Measurements from ENCODE around the gene IL26.
A peak's percentile ranks its signal among the peaks of the same experiment; 100 is the strongest.

IL26 gene

GRCh38 chr12:68190301-68190700 lies 35.3 kb downstream of the IL26 start:
- Histone ChIP-seq H3K36me3 (no peaks in the 10 kb centered on the region), H3K9ac (no peak overlapping the region), H3K27me3 (peaks cover 0 to 58% (median 0%) of the 10 kb centered on the region in 11 experiments; a peak in 6 of 22 replicates), H3K4me2 (peak overlapping the region in 1 of 11 experiments; percentile 35; a peak in 2 of 22 replicates), H3K4me1 (peaks cover 0 to 11% (median 0%) of the 10 kb centered on the region in 10 experiments; a peak in 3 of 20 replicates), H3K4me3 (no peak overlapping the region), H4K20me1 (no peaks in the 10 kb centered on the region), H3K27ac (no peak overlapping the region), H3K9me3 (replicated peaks in 1 of 11) (peaks cover 0 to 7% (median 0%) of the 10 kb centered on the region in 11 experiments; a peak in 1 of 22 replicates)
- TF ChIP-seq Cebpa-rat (IDR thresholded peaks at IDR 0.05) = no peak

- Histone ChIP-seq H3K9me3 (replicated peaks in 1 of 11) (peaks cover 0 to 5% (median 0%) of the 10 kb centered on the region in 11 experiments; a peak in 1 of 22 replicates), H4K20me1 (no peaks in the 10 kb centered on the region), H3K4me2 (peak overlapping the region in 2 of 11 experiments; percentile 35 to 68; a peak in 4 of 22 replicates), H3K4me1 (peaks cover 0 to 12% (median 0%) of the 10 kb centered on the region in 10 experiments; a peak in 3 of 20 replicates), H3K27ac (no peak overlapping the region), H3K36me3 (no peaks in the 10 kb centered on the region), H3K27me3 (peaks cover 0 to 62% (median 0%) of the 10 kb centered on the region in 11 experiments; a peak in 6 of 22 replicates), H3K9ac (no peak overlapping the region), H3K4me3 (no peak overlapping the region)
- no peak for TF ChIP-seq Cebpa-rat (IDR thresholded peaks at IDR 0.05)
These were observed 35.8 kb downstream of the IL26 start for GRCh38 chr12:68189821-68190242.

- TF ChIP-seq Cebpa-rat (IDR thresholded peaks at IDR 0.05) = no peak
- no peaks in the 10 kb centered on the region for H4K20me1 ChIP-seq
- H3K36me3 ChIP-seq = no peaks in the 10 kb centered on the region
- H3K4me2 ChIP-seq = peak overlapping the region in 2 of 11 experiments; percentile 5 to 12; a peak in 2 of 22 replicates
- H3K27ac ChIP-seq = no peak overlapping the region
- no peak overlapping the region for H3K9ac ChIP-seq
- H3K4me1 ChIP-seq = peaks cover 15 to 26% (median 16%) of the 10 kb centered on the region in 10 experiments; a peak in 19 of 20 replicates
- peaks cover 0 to 42% (median 0%) of the 10 kb centered on the region in 11 experiments; a peak in 6 of 22 replicates for H3K27me3 ChIP-seq
- no peaks in the 10 kb centered on the region for H3K9me3 ChIP-seq (replicated peaks in 1 of 11)
- no peak overlapping the region for H3K4me3 ChIP-seq
These were observed 40.0 kb downstream of the IL26 start for GRCh38 chr12:68185598-68185997.

- peak in 4 of 11 experiments; percentile 37 to 85 (median 62); a peak in 6 of 22 replicates for TF ChIP-seq Cebpa-rat (IDR thresholded peaks at IDR 0.05)
These were observed 44.5 kb downstream of the IL26 start for GRCh38 chr12:68180792-68181744.

GRCh38 chr12:68178774-68179439 lies 46.7 kb downstream of the IL26 start:
- Histone ChIP-seq H3K9ac (no peak overlapping the region), H3K9me3 (replicated peaks in 1 of 11) (peaks cover 0 to 5% (median 0%) of the 10 kb centered on the region in 11 experiments; a peak in 2 of 22 replicates), H3K36me3 (no peaks in the 10 kb centered on the region), H3K4me1 (peaks cover 7 to 29% (median 26%) of the 10 kb centered on the region in 10 experiments; a peak in 19 of 20 replicates), H3K4me3 (no peak overlapping the region), H3K27me3 (no peaks in the 10 kb centered on the region), H3K27ac (no peak overlapping the region), H4K20me1 (no peaks in the 10 kb centered on the region), H3K4me2 (no peak overlapping the region)
- TF ChIP-seq Cebpa-rat (IDR thresholded peaks at IDR 0.05) = no peak

More at GRCh38 chr12:68180792-68181744, 44.5 kb downstream of the IL26 start:
- H3K36me3 ChIP-seq = no peaks in the 10 kb centered on the region
- peak overlapping the region in 3 of 11 experiments; percentile 8 to 56 (median 41); a peak in 4 of 22 replicates for H3K9ac ChIP-seq
- H3K27me3 ChIP-seq = peaks cover 0 to 15% (median 0%) of the 10 kb centered on the region in 11 experiments; a peak in 3 of 22 replicates
- no peaks in the 10 kb centered on the region for H3K9me3 ChIP-seq (replicated peaks in 1 of 11)
- H3K4me2 ChIP-seq = peak overlapping the region; percentile 46 to 87 (median 65); a peak in 21 of 22 replicates
- H3K4me3 ChIP-seq = no peak overlapping the region
- H3K27ac ChIP-seq = peak overlapping the region in 6 of 11 experiments; percentile 10 to 63 (median 56); a peak in 10 of 22 replicates
- H4K20me1 ChIP-seq = no peaks in the 10 kb centered on the region
- peaks cover 7 to 22% (median 20%) of the 10 kb centered on the region in 10 experiments; a peak in 19 of 20 replicates for H3K4me1 ChIP-seq

GRCh38 chr12:68178184-68178583 lies 47.4 kb downstream of the IL26 start:
- Histone ChIP-seq H3K4me3 (no peak overlapping the region), H3K27ac (no peak overlapping the region)

GRCh38 chr12:68177562-68177961 lies 48.0 kb downstream of the IL26 start:
- no peaks in the 10 kb centered on the region for H3K36me3 ChIP-seq
- H3K27me3 ChIP-seq = no peaks in the 10 kb centered on the region
- peaks cover 0 to 5% (median 0%) of the 10 kb centered on the region in 11 experiments; a peak in 3 of 22 replicates for H3K9me3 ChIP-seq (replicated peaks in 1 of 11)
- no peak overlapping the region for H3K4me2 ChIP-seq
- H3K9ac ChIP-seq = no peak overlapping the region
- H3K27ac ChIP-seq = no peak overlapping the region
- TF ChIP-seq Cebpa-rat (IDR thresholded peaks at IDR 0.05) = no peak
- H3K4me1 ChIP-seq = peaks cover 7 to 29% (median 26%) of the 10 kb centered on the region in 10 experiments; a peak in 19 of 20 replicates
- H3K4me3 ChIP-seq = no peak overlapping the region
- H4K20me1 ChIP-seq = no peaks in the 10 kb centered on the region

More at GRCh38 chr12:68178184-68178583, 47.4 kb downstream of the IL26 start:
- H3K4me2 ChIP-seq = no peak overlapping the region
- no peaks in the 10 kb centered on the region for H3K36me3 ChIP-seq
- no peak for TF ChIP-seq Cebpa-rat (IDR thresholded peaks at IDR 0.05)
- no peak overlapping the region for H3K9ac ChIP-seq
- peaks cover 0 to 5% (median 0%) of the 10 kb centered on the region in 11 experiments; a peak in 2 of 22 replicates for H3K9me3 ChIP-seq (replicated peaks in 1 of 11)
- H3K27me3 ChIP-seq = no peaks in the 10 kb centered on the region
- H4K20me1 ChIP-seq = no peaks in the 10 kb centered on the region
- H3K4me1 ChIP-seq = peaks cover 7 to 29% (median 26%) of the 10 kb centered on the region in 10 experiments; a peak in 19 of 20 replicates

- H3K27ac ChIP-seq = no peak overlapping the region
- no peak for TF ChIP-seq Cebpa-rat (IDR thresholded peaks at IDR 0.05)
- peaks cover 3 to 19% (median 16%) of the 10 kb centered on the region in 10 experiments; a peak in 19 of 20 replicates for H3K4me1 ChIP-seq
- H3K9ac ChIP-seq = no peak overlapping the region
- peak overlapping the region in 6 of 11 experiments; percentile 1 to 55 (median 28); a peak in 6 of 22 replicates for H3K4me2 ChIP-seq
- H4K20me1 ChIP-seq = no peaks in the 10 kb centered on the region
- H3K27me3 ChIP-seq = no peaks in the 10 kb centered on the region
- H3K36me3 ChIP-seq = no peaks in the 10 kb centered on the region
- peaks cover 0 to 5% (median 0%) of the 10 kb centered on the region in 11 experiments; a peak in 3 of 22 replicates for H3K9me3 ChIP-seq (replicated peaks in 1 of 11)
- H3K4me3 ChIP-seq = no peak overlapping the region
These were observed 49.4 kb downstream of the IL26 start for GRCh38 chr12:68176257-68176656.
